Activated CD8-positive, alpha-beta memory T cell treated with anti-CD3 and anti-CD28 coated beads, Interleukin-2, amount 50 U/mL, for 24 hours (primary cell): ENCODE results near the gene C1QTNF6.
"Not testable (repeated sequence)": the region's sequence is repeated elsewhere in the genome, so short reads cannot be mapped to it uniquely, and the experiment has no call there.

Experiments used
- DNase-seq: peaks from one replicate; pipeline ENCODE4 v3.0.0-alpha.2; 2020; ENCODE audit errors: extremely low read depth

The C1QTNF6 gene

DNA sequence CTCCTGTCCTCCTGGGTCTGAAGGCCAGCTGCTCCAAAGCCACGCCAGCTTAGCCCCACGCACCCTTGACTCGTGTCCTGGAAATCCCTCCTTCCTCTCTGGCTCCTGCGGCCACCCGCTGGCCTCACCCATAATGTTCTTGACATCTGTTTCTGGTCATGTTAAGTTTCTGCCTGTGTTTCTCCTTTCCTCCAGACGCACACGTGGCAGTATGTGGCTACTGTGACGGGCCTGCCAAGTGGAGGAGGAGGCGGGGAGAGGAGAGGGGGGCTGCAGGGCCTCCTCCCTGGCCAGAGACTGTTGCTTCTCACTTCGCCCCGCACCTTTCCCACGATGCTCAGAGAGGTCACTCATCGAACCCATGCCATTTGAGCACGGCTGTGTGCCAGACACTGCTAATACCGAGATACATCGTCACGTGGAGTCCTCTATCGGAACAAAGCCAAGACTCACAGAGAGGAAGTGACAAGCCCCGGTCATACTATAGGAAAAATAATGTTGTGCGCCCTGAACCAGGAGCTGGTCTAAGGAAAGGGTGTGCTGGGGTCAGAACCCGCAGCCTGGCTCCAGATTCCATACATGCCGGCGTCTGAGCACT, 11.5 kb downstream of the C1QTNF6 start:
- DNase-seq: no peak

DNA sequence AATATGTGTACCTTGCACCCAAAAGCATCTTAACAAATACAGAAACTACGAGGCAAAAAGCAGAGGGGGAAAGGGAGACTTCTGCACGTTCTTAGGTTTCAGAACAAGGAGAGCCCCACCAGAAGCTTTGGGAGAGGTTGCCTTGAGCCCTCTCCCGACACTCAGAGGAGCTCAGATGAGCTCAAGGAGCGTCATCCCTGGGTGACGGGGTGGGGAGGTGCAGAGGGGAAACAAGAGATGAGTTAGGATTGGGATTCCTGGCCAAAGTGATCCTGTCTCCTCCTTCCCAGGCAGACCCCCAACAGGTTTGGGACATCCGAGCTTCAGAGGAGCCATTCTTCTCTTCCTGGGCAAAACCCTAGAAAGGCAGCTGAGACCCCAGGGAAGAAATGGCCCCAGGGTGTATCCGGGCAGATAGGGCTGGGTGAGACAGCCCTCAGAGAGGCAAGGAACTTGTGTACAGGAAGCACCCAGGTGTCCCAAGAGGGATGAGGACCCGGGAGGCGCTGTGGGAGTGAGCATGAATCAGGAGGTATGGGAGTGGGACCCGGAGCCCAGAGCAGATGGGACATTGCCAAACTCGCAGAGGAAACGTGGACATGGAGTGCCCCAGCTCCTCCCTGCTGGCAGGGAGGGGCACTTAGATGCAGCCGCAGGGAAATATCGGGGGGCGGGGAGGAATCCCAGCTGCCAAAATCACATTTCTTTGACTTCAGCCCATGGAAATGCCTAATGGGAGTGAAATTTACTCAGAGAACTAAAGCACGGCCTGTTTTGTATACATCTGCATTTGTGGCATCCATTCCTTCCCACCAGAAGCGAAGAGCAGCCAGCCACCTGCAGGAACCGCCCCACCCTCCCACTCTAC, 12.4 kb downstream of the C1QTNF6 start:
- no peak for DNase-seq

DNA sequence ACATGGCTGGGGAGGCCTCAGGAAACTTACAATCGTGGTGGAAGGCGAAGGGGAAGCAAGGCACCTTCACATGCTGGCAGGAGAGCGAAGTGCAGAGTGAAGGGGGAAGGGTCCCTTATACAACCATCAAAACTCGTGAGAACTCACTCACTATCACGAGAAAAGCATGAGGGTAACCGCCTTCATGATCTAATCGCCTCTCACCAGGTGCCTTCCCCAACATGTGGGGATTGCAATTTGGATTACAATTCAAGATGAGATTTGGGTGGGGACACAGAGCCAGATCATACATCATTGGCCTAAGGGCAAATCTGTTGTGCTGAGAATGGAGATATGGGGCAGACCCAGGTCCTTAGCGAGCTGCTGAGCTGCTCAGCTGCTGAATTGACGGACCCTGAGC, 13.1 kb downstream of the C1QTNF6 start:
- no peak for DNase-seq

DNA sequence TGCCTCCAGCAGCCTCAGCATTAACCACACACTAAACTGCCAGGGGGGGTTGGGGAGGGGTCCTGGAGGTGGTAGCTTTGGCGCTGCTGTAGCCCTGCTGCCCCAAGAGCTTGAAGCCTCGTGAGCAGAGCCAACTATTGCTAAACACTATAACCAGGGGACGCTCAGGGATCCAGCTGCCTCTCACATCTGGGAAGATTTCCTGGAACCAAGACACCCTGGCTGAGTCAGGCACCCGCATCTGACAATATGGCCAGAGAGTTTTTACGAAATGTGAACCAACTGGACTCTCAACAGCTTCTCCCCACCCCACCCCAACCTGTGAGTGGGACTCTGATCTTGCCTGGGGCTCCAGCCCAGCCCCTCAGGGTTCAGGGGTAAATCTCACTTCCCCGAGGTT, 14.3 kb downstream of the C1QTNF6 start:
- DNase-seq: no peak

GRCh38 chr22:37172266-37173245, 15.5 kb downstream of the C1QTNF6 start:
- no peak for DNase-seq

DNA sequence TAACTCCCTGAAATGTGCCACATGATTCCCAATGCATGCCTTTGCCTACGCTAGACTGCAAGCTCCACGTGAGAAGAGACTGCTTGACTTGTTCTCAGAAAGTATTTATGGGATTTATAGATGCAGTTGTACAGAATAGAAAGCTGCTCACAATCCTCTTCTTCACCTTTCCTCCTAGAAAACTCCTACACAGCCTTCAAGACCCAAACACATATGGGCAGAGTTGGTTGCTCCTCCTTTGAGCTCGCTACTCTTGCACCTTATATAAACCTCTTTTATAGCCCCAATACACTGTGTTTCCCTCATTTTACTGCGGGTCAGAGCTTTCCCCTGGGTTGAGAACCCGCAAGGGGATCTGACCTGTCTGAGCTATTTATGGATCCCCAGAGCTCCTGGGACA, 16.4 kb downstream of the C1QTNF6 start:
- no peak for DNase-seq

- not testable (repeated sequence) for DNase-seq
Observed at GRCh38 chr22:37170689-37171405, 17.2 kb downstream of the C1QTNF6 start.

GRCh38 chr22:37169947-37170688, 17.9 kb downstream of the C1QTNF6 start:
- no peak for DNase-seq

GRCh38 chr22:37169406-37169805, 18.6 kb downstream of the C1QTNF6 start:
- DNase-seq: no peak

DNA sequence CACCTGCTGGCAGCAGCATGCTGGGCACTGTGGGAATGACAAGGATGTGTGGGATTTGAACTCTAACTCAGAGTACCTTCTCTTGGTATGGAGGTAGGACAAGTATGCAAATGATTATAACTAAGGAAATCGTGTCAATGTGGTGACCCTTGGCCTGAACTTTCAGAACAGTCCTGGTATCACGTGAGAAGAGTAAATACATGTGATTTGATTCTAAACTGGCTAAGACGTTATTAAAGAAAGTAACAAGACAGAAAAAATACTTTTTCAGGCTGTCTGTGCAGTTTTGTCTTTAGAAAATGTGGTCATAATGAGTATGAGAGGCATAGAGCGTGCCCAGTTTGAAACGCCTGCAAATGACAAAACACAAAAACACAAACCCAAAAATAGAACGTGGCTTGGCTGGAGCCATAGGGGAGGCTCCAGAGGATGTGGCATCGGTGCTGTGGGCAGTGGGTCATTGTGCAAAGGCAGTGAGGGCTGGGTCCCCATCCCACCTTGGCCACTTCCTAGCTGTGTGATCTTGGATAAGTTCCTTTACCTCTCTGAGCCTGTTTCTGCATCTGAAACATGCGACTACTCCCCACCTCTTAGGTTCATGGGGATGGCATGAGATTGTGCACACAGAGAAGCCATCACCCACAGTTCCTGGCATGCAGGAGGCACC, 19.9 kb downstream of the C1QTNF6 start:
- DNase-seq: no peak

DNA sequence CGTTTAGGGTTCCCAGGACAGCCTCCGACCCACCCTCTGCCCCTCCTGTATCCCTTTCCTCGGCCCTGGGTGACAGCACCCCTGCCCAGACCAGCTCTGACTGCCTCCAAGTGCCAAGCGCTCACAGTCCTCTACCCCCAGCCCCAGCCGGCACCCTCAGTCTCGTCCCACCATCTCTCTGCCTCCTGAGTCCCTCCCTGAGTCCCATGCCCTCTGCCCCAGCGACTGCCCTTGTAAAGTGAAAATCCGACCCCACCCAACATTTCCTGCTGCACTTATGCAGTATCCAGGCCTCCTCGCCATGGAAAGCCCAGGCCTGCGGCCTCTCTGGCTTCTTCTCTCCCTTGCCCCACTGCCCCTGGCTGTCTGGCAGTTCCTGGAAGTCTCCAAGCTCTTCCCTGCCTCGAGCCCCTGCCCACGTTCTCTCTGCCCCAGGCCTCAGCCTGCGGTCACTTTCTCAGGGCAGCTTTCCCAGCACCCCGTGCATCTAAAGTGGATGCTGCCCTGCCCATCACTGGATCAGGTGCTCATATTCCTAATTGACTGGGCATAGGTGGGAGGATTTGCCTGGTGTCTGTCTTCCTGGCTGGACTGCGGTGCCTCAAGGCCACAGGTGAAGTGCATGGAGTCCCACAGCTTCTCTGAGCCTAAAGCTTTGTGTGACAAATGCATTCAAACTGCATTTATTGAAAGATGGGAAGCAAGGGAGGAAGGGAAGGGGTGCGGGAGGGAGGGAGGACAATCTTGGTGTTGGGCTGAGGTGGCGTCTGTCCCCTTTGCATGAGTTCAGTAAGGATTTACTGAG, 20.7 kb downstream of the C1QTNF6 start:
- no peak for DNase-seq

GRCh38 chr22:37166675-37167066, 21.4 kb downstream of the C1QTNF6 start:
- DNase-seq: peak; percentile 68

- no peak for DNase-seq
Observed at GRCh38 chr22:37165940-37166674, 21.9 kb downstream of the C1QTNF6 start.

DNA sequence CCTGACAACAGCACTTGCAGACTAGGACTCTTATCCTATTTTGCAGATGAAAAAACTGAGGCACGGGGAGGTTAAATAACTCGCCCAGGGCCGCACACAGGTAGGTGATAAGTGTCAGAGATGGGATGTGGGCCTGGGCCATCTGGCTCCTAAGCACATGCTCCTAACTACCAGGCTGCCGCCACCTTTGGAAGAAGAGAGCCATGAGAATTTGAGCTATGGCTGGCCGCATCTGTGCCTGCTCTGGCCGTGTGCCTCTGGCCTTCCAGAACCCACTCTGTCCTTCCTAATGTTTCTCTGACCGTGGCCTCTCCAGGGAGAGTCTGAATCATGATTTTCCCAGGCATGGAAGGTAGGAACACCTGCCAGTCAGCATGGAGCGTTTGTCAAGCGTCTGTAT, 23.0 kb downstream of the C1QTNF6 start:
- DNase-seq: no peak

GRCh38 chr22:37164505-37164887, 23.6 kb downstream of the C1QTNF6 start:
- no peak for DNase-seq

GRCh38 chr22:37163575-37164504, 24.2 kb downstream of the C1QTNF6 start:
- peak; percentile 55 for DNase-seq

- no peak for DNase-seq
Observed at GRCh38 chr22:37163096-37163489, 25.0 kb downstream of the C1QTNF6 start.
